Skeletal muscle satellite cell (primary cell): Measurements from ENCODE around the gene SH3BP2.

Experiments
- H3K27me3 ChIP-seq: 2 replicates; pipeline ENCODE4 v1.7.0; 2013; ENCODE audit warnings: low read length; ENCODE audit not compliant: control insufficient read depth, insufficient read depth
- H3K36me3 ChIP-seq: 2 replicates; pipeline ENCODE4 v1.7.0; 2013; ENCODE audit warnings: mild to moderate bottlenecking, control low read depth, low read length; ENCODE audit not compliant: insufficient read depth
- H3K4me1 ChIP-seq: 2 replicates; pipeline ENCODE4 v1.7.0; 2013; ENCODE audit warnings: low read length; ENCODE audit not compliant: control insufficient read depth, insufficient read depth
- H3K4me2 ChIP-seq: 2 replicates; pipeline ENCODE4 v1.7.0; 2013; ENCODE audit warnings: mild to moderate bottlenecking, low read length
- H3K4me3 ChIP-seq: 2 replicates; pipeline ENCODE4 v1.7.0; 2013; ENCODE audit warnings: low read length
- H3K9ac ChIP-seq: 2 replicates; pipeline ENCODE4 v1.7.0; 2013; ENCODE audit warnings: mild to moderate bottlenecking, low read depth, low read length, moderate library complexity
- H3K9me3 ChIP-seq: replicated peaks from 2 replicates; pipeline ENCODE4 v1.7.0; 2013; ENCODE audit warnings: mild to moderate bottlenecking, control low read depth, low read length

The SH3BP2 gene

DNA sequence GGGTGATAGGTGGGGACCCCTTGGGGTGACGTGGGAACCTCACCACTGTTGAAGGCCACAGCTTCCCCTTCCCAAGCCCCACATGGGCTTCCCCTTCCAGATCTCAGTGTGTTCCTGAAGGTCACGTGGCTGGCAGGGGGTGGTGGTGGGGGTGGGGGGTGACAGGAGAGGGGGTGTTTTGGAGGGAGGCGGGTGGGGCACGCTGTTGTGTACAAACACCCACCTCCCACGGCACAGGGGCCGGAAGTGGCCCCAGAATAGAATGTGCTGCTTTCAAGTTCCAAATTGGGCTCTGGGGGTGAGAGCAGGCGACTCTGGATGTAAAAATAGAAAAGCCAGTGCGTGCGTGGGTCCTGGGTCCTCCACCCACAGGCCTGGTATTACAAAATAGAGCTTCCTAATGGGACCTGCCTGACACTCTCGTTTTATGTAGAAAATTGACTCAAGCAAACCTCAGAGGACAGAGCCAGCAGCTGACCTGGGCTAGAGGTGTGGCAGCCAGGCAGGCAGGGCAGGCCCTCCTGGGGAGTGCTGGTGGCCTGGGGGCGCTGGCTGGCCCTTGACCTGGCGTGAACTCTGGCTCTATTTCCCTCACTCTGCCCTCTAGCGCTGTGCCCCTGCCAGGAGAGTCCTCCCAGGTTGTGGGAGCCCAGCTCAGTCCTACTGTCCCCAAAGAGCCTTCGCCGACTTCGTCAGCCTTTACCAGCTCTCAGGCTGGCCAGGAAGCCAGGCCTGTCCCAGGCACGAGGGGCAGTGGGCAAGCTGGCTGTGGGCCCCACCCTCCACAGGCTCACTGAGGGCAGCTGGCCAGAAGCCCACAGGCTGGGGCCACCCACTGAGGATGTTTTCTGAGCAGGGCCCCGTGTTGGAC lies 5.4 kb upstream of the SH3BP2 start:
- H3K4me3 ChIP-seq, result no peak overlapping the region
- H3K4me2 ChIP-seq, result no peak overlapping the region
- no peak overlapping the region for H3K9ac ChIP-seq

DNA sequence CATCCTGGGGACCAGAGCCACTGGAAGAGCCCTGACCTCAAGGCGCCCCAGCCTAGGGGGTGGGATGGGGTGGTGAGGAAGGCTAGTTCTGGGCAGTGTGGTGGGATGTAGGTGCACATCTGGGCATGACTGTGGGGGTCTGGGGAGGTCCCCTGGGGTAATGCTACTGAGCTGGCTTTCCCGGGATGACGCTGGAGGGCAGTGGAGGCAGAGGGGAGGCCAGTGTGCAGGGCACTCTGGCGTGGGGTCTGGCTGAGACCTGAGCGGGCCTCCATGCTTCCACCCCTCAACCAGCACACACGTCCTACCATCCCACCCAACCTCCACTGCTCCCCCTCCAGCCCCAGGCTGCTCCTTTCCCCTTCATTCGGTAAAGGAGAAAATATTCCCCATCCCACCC lies 4.8 kb upstream of the SH3BP2 start:
- Histone ChIP-seq H3K9ac (no peak overlapping the region), H3K9me3 (no peaks in the 10 kb centered on the region), H3K27me3 (peaks cover 8% of the 10 kb centered on the region), H3K4me3 (no peak overlapping the region), H3K36me3 (no peaks in the 10 kb centered on the region), H3K4me2 (no peak overlapping the region), H3K4me1 (no peaks in the 10 kb centered on the region)

More for the DNA sequence above, 5.4 kb upstream of the SH3BP2 start:
- H3K4me1 ChIP-seq, result no peaks in the 10 kb centered on the region
- peaks cover 8% of the 10 kb centered on the region for H3K27me3 ChIP-seq
- no peaks in the 10 kb centered on the region for H3K9me3 ChIP-seq
- no peaks in the 10 kb centered on the region for H3K36me3 ChIP-seq

- Histone ChIP-seq H3K27me3 (peaks cover 8% of the 10 kb centered on the region), H3K4me3 (no peak overlapping the region), H3K36me3 (no peaks in the 10 kb centered on the region), H3K4me2 (no peak overlapping the region), H3K9ac (no peak overlapping the region), H3K4me1 (peaks cover under 1% of the 10 kb centered on the region), H3K9me3 (no peaks in the 10 kb centered on the region)
Measured at GRCh38 chr4:2788532-2789103, 4.3 kb upstream of the SH3BP2 start.

- Histone ChIP-seq H3K4me2 (no peak overlapping the region), H3K9ac (no peak overlapping the region), H3K27me3 (peaks cover 2% of the 10 kb centered on the region), H3K4me1 (peaks cover 8% of the 10 kb centered on the region), H3K4me3 (no peak overlapping the region), H3K9me3 (no peaks in the 10 kb centered on the region), H3K36me3 (no peaks in the 10 kb centered on the region)
Measured at GRCh38 chr4:2789351-2789750, 3.5 kb upstream of the SH3BP2 start.

GRCh38 chr4:2789793-2790582 lies 2.9 kb upstream of the SH3BP2 start:
- Histone ChIP-seq H3K9me3 (no peaks in the 10 kb centered on the region), H3K9ac (no peak overlapping the region), H3K4me1 (peaks cover 14% of the 10 kb centered on the region), H3K4me2 (no peak overlapping the region), H3K4me3 (no peak overlapping the region), H3K36me3 (no peaks in the 10 kb centered on the region), H3K27me3 (no peaks in the 10 kb centered on the region)

DNA sequence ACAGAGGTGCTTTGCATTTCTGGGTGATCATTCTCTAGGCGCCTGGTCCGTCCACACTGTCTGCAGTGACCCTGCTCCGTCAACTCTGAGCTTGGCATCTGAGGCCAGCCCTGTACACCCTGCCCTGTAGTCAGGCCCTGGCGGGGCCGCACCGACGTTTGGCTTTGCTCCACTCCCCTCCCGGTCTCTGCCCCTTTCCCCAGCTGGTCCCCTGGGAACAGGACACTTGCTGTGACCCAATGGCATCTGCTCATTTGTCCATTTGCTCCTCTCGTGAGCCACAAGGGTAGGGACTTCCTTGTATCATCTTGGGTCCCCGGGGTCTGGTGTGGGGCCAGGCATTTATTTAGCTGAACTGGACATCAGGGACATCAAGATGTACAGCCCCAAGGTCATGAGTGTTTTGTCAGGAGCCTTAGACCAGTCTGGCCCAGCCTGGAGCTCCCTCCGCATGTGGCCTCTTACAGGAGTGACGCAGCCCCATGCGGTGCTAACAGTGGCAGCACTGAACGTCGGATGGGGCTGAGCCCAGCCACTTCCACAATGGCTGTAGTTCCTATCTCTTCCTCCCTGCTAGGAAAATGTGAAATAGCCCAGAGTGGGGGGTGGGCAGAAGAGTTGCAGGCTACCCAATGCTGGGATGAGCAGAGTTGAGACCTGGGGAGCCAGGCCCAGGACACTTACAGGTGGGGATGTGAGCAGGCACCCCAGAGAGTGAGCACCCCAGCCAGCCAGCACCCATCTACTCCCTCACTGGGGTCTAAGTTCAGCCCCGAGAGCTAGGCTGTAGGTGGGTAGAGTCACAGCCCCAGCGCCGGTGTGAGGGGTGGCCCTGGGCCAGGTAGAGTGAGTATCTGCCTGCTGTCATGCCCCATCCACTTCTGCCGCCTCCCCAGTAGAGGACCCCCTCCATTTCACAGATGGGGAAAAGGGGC lies 2.0 kb upstream of the SH3BP2 start:
- Histone ChIP-seq H3K9me3 (no peaks in the 10 kb centered on the region), H3K4me1 (peaks cover 23% of the 10 kb centered on the region), H3K4me3 (no peak overlapping the region), H3K27me3 (no peaks in the 10 kb centered on the region), H3K9ac (no peak overlapping the region), H3K36me3 (no peaks in the 10 kb centered on the region), H3K4me2 (no peak overlapping the region)

- Histone ChIP-seq H3K9ac (no peak overlapping the region), H3K4me2 (no peak overlapping the region), H3K4me3 (no peak overlapping the region), H3K27me3 (no peaks in the 10 kb centered on the region), H3K9me3 (no peaks in the 10 kb centered on the region), H3K36me3 (no peaks in the 10 kb centered on the region), H3K4me1 (peaks cover 32% of the 10 kb centered on the region)
Measured at GRCh38 chr4:2791518-2792395, 1.1 kb upstream of the SH3BP2 start.

- no peaks in the 10 kb centered on the region for H3K36me3 ChIP-seq
- no peak overlapping the region for H3K9ac ChIP-seq
- H3K4me3 ChIP-seq, result no peak overlapping the region
- H3K4me1 ChIP-seq, result peaks cover 38% of the 10 kb centered on the region
- H3K27me3 ChIP-seq, result no peaks in the 10 kb centered on the region
- no peak overlapping the region for H3K4me2 ChIP-seq
- H3K9me3 ChIP-seq, result no peaks in the 10 kb centered on the region
Measured at GRCh38 chr4:2792396-2792710, 532 bp upstream of the SH3BP2 start.

DNA sequence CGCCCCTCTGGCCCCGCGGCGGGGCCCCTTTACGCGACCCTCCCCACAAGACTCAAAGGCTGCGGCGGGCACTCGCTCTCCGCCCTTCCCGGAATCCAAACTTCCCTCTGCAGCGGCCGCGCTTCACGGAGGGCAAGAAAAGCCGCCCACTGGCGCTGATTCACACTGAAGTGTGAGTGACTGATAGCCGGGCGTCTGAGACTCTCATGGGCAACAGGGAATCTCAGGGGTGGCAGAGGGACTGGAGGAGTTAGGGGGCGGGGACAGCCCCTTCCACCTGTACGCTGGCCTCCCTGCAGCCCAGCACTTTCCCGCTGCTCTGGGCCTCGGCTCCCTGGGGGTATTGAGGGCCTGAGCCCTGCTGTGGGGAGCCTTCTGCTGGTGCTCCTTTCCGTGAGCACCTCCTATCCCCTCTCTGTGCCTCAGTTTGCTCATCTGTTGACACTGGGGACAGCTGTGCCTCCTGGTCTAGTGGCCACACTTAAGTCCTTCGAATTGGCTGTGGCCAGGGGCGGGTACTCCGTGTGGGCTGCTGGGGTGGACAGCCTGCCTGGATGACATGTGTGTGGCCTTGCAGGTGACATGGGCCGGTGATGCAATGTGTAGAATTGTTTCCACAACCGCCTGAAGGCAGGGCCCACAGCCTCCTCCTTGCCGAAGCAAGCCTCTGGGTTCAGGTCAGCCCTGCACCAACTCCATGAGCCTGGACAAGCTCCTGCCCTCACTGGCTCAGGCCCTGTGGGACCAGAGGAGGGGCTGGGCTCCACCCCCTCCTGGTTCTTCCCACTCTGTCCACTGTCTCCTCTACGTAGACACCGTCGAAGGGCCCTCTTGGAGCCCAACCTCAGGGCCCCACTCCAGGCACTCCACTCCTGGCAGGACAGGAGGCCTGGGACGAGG lies 951 bp downstream of the SH3BP2 start:
- H3K9ac ChIP-seq, result peak overlapping the region; percentile 71

More for the DNA sequence above, 951 bp downstream of the SH3BP2 start:
- H3K27me3 ChIP-seq, result no peaks in the 10 kb centered on the region
- H3K36me3 ChIP-seq, result no peaks in the 10 kb centered on the region
- peak overlapping the region; percentile 69 for H3K4me3 ChIP-seq
- no peaks in the 10 kb centered on the region for H3K9me3 ChIP-seq
- H3K4me1 ChIP-seq, result peaks cover 51% of the 10 kb centered on the region
- peak overlapping the region; percentile 90 for H3K4me2 ChIP-seq
